Retinal pigment epithelial cell (primary cell): ENCODE measurements around the gene OXA1L.

Source experiments
- DNase-seq: peaks from one replicate; pipeline ENCODE4 v3.0.0-alpha.2; 2010; ENCODE audit warnings: low read depth
- H3K4me3 ChIP-seq: 2 replicates; pipeline ENCODE4 v1.5.1; 2011; ENCODE audit warnings: mild to moderate bottlenecking, low read length, control low read depth, moderate library complexity
- TF ChIP-seq, protein P1 (sequence below): conservative IDR thresholded peaks from 2 replicates; pipeline ENCODE4 v1.5.1; 2011; ENCODE audit warnings: low read depth, low read length, control low read depth, inconsistent platforms

Gene OXA1L

DNA sequence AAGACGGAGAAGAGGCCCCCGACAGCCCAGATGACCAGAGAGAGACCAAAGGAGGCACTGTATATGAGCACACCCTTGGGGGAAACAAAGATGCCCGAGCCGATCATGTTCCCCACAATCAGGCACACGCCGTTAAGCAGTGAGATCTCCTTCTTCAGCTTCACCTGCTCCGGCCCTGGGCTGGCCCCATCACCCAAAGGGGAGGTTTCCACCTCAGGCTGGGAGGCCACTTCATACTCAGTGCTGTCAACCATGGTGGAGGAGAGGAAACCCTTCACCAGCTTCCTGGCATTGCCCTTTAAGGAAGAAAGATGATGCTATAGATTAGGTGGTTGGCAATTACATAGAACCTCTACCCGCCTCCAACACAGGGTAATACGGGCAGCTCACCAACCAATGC, 46.7 kb downstream of the OXA1L start:
- no peak for DNase-seq
- no peak overlapping the region for H3K4me3 ChIP-seq
- TF ChIP-seq, protein P1, sequence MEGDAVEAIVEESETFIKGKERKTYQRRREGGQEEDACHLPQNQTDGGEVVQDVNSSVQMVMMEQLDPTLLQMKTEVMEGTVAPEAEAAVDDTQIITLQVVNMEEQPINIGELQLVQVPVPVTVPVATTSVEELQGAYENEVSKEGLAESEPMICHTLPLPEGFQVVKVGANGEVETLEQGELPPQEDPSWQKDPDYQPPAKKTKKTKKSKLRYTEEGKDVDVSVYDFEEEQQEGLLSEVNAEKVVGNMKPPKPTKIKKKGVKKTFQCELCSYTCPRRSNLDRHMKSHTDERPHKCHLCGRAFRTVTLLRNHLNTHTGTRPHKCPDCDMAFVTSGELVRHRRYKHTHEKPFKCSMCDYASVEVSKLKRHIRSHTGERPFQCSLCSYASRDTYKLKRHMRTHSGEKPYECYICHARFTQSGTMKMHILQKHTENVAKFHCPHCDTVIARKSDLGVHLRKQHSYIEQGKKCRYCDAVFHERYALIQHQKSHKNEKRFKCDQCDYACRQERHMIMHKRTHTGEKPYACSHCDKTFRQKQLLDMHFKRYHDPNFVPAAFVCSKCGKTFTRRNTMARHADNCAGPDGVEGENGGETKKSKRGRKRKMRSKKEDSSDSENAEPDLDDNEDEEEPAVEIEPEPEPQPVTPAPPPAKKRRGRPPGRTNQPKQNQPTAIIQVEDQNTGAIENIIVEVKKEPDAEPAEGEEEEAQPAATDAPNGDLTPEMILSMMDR: no peak

DNA sequence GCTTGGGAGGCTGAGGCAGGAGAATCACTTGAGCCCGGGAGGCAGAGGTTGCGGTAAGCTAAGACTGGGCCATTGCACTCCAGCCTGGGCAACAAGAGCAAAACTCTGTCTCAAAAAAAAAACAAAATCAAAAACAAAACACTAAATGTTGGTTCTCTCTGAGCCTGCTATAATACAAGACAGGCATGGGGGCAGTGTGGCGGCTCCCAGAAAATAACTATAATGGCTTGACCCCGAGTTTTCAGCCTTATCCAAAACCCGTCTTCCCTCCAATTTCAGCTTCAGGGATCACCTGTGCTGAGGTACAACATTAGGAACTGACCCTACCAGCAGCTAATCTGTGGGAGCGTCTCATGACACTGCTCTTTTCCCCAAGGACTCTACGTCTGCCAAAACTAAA, 47.9 kb downstream of the OXA1L start:
- TF ChIP-seq, protein P1: no peak
- H3K4me3 ChIP-seq: no peak overlapping the region
- DNase-seq: no peak

DNA sequence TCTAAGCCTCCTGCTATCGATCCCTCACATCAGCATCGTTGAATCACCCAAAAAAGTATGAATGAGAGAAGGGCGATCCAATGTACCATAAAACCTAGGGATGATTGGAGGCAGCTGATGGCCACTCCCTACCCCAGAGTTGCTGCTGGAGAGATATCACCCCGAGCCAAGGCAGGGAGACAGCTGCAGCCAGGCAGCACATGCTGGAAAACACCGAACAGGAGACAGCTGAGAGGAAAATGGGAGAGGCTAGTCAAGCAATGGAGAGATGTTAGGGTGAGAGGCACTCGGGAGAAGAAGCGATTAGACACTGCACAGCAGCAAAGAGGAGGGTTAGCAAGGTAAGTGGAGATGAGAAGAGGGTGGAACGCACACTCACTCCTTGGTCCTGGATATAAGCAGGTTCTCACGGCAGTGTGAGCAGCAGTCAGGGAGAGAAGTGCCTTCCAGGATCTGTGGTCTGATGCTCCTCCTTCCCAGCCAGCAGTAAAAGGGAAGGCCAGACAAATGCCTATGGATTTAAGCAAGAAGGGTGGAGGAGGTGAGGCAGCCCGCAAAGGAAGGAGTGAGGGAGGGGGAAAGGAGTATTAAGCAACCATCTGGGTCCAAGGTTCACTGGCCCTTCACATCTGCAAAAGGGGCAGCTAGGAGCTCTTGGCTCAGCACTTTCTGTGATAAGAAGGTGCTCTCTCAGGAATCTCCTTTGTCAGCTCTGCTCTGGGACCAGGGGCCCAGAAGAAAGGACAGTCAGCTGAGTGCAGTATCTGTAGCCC, 48.6 kb downstream of the OXA1L start, which contains the start of gene SLC7A7:
SLC7A7 (minus strand) TSS at position 495 of the 773 bp plus-strand sequence. CDS start 2,037 bp downstream, outside the sequence.
- no peak for DNase-seq
- TF ChIP-seq, protein P1: no peak
- no peak within 1 kb of the TSS for H3K4me3 ChIP-seq

DNA sequence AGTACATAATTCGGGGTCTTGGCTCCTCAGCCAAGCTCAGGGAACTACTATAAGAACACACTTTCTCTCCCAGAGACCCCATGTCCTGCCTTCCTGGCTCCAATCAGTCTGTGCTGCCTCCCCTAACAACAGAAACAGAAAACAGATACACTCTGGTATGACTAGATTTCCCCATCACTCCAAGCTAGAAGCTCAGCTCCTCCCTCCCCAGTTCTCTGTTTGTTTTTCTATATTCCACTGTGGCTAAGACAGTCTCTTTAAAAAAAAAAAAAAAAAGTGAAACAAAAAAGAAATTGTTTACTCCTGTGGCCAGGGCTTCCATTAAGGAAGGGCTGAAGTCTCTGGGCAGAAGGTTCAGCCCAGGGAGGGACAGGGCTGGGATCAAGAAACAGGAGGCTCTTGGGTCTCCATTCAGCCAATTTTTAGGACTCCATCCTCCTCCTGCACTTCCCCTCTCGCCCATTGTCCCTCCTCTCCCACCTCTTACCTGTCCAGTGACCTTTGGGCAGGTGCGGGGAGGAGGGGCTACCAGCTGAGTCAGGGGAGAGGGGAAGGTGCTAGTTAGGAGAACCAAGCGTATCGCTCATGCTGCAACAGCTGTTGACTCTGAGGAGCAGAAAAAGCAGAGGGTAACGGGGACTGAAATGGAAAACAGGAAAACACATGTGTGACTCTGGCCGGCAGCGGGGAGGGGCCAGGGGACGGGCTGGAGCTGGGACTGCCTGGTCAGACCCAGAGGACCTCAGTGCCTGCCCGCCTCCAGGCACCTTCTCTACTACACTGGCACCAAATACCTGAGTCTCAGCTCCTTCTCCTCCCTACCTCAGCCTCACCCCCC, 52.9 kb downstream of the OXA1L start:
- no peak overlapping the region for H3K4me3 ChIP-seq
- TF ChIP-seq, protein P1: no peak
- no peak for DNase-seq

DNA sequence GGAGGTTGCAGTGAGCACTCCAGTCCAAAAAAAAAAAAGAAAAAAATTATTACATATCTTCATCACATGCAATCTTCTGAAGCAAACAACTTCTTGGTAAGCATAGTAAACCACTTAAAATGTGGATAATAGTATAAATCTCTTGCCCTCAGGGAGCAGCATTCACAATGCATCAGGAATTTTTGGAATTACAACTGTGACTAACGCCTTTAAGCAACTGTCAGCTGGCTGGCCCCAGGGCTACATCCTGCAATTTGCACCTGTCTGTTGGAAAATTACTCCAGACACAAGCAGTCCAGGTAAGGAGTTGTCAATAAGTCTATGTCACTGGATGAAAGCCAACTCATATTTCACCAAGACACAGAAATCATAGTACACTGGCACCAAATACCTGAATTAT, 54.2 kb downstream of the OXA1L start:
- H3K4me3 ChIP-seq: no peak overlapping the region
- no peak for DNase-seq
- TF ChIP-seq, protein P1: no peak

DNA sequence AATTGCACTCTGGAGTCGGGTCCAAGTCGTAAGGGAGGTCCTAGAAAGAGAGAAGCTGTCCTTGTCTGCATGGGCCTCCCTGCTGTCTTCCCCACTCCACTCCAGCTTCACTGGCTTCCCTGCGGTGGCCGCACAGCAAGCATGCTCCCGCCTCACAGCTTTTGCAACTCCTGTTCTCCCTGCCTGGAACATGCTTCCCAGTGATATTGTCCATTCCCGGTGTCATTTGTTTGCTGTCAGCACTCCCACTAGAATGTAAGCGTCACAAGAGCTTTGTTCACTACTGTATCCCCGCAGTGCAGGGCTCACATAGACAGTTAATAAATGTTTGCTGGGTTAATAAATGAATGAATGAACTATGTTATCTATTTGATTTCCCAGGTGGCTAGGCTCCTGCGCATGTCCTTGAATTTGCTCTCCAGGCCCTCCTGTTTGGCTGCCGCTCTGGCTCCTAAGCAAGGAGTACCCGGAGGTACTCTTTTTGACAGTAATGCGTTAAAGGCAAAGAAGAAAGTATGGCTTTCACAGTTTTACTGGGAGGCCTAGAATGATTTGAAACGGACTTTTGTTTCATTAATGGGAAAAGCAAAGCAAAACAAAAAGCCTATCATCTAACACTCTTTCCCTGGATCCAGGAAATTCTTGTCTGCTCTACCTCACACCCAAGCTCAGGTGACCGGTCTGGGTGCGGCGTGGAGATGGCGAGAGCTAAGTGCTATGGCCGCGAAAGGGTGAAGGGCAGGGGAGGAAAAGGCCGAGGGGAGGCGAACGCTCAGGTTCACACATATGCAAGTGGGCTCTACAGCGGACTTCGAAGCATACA, 54.9 kb downstream of the OXA1L start:
- no peak overlapping the region for H3K4me3 ChIP-seq
- TF ChIP-seq, protein P1: no peak
- no peak for DNase-seq
